ENCODE measurements around the gene NXNL2.

Gene NXNL2

GRCh38 chr9:88534456-88535225 lies at the start of gene NXNL2:
Gene NXNL2, plus strand, starts transcription at chr9:88535178. Its CDS starts 257 bp downstream, at chr9:88535435.
- no peak for DNase-seq

- no peak for DNase-seq
Measured at GRCh38 chr9:88488166-88488565, 46.8 kb upstream of the NXNL2 start.

DNA sequence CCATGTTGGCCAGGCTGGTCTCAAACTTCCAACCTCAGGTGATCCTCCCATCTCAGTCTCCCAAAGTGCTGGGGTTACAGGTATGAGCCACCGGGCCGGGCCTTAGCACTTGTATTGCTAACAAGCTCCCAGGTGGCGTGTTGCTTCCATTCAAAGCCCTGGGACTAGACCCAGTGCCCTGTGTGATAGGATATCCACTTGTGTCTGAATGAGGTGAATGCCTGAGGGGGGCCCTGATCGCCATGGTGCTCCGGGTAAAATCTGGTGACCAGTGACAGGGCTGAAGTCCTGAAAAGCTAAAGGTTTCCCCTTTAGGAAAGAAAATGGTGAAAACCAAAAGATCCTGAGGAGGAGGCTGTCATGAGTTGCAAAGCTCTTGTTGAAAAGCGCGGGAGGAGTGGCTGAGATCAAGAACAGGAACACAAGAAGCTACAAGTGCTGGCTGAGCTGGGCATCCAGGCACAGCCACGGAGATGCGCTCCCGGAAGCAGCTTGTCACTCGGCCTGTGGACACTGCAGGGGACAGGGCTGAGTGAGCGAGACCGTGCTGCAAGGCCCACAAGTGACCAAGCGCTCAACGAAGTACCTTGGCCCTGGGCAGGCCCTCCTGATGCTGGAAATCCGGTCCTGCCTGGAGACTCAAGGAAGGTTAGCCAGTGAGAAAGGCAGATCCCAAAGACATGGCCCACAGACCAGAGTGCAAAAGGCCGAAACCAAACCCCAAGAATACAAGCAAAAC lies 39.8 kb upstream of the NXNL2 start:
- DNase-seq = no peak

- DNase-seq = no peak
Measured at GRCh38 chr9:88497224-88497623, 37.8 kb upstream of the NXNL2 start.

GRCh38 chr9:88498880-88499279 lies 36.1 kb upstream of the NXNL2 start:
- DNase-seq = no peak

GRCh38 chr9:88501086-88501485 lies 33.9 kb upstream of the NXNL2 start:
- no peak for DNase-seq

GRCh38 chr9:88502552-88503034 lies 32.4 kb upstream of the NXNL2 start:
- DNase-seq = no peak

- DNase-seq = no peak
Measured at GRCh38 chr9:88503081-88503844, 31.7 kb upstream of the NXNL2 start.

GRCh38 chr9:88503845-88504764 lies 30.9 kb upstream of the NXNL2 start:
- no peak for DNase-seq

DNA sequence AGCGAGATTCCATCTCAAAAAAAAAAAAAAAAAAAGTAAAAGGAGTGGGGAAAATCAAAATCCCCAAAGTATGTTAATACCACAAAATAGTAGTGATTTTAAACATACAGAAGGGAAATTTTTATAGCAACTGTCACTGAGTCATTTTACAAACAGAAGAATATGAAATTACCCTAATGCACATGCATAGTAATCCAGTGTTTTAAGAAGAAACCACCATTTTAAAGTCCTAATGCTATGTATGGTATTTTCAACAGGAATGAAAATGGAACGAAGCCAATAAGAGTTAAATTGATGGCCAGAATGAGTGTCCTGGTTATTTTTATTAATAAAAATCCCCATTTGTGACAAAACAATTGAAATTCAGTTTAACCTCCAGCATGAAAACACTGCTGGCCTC lies 26.7 kb upstream of the NXNL2 start:
- DNase-seq = no peak

DNA sequence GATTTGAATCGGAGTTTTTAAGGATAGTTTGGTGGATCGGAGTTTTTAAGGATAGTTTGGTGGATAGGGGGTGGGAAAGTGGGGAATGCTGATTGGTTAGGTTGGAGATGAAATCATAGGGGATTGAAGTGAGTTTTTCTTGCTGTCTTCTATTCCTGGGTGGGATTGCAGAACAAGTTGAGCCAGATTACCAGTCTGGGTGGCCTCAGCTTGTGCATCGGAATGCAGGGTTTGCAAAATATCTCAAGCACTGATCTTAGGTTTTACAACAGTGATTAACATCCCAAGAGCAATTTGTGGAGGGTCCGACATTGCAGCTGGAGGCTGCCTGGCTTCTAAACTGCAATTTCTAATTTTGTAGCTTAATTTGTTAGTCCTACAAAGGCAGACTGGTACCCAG lies 23.1 kb upstream of the NXNL2 start:
- DNase-seq = no peak

- no peak for DNase-seq
Measured at GRCh38 chr9:88514247-88514646, 20.7 kb upstream of the NXNL2 start.

DNA sequence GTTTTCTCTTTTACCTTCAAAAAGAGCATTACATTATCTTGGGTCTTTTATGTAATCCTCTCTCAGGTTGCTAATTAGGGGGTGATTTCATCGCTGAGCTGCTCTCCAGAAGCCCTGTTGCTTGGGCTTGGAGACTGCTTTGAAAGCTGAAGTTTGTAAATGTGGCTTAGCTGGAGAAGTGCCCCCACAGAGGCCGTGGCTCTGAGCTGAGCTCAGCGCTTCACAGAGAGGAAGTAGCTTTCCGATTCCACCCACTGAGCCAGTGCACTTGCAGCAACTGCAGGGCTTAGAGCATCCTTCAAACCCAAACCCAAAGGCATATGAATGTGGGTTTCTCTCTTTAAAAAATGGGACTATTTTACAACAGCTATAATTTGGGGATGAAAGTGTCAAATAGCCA lies 13.7 kb upstream of the NXNL2 start:
- DNase-seq = no peak

- no peak for DNase-seq
Measured at GRCh38 chr9:88522360-88522759, 12.6 kb upstream of the NXNL2 start.

GRCh38 chr9:88523056-88523455 lies 11.9 kb upstream of the NXNL2 start:
- no peak for DNase-seq

DNA sequence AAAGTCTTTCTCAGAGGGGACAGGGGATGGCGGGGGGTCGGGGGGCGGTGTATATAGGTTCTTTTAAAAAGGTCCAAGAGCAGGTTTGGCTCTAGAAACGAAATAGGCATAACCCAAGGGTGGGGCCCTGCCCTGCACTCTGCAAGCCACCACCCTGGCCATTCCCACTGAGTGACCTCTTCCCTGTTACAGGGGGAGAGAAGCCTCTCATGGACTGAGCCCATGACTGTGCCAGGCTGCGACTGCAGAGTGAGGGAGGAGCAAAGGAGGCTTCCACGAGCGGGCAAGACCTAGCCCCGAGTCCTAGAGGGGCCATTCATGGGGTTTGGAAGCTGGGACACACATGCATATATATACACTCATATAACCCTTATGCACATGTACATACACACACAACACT lies 10.1 kb upstream of the NXNL2 start:
- DNase-seq = no peak

DNA sequence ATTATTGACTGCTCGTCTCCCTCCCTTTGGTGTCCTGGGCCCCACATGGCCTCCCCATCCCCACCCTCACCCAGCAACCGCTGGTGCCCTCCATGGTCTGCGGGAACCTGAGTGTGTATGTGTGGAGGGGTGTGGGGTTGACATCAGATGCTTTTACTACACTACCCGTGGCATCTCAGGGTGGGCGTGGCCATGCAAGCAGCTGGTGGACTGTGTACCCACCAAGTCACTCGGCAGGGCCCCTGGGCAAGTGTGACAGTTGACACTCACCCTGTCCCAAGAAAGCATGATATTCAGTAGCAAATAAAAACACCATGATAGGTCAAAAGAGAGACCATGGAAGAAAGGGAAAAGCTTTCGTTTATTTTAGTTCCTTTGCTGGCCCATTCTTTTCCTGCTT lies 7.4 kb upstream of the NXNL2 start:
- DNase-seq = no peak

DNA sequence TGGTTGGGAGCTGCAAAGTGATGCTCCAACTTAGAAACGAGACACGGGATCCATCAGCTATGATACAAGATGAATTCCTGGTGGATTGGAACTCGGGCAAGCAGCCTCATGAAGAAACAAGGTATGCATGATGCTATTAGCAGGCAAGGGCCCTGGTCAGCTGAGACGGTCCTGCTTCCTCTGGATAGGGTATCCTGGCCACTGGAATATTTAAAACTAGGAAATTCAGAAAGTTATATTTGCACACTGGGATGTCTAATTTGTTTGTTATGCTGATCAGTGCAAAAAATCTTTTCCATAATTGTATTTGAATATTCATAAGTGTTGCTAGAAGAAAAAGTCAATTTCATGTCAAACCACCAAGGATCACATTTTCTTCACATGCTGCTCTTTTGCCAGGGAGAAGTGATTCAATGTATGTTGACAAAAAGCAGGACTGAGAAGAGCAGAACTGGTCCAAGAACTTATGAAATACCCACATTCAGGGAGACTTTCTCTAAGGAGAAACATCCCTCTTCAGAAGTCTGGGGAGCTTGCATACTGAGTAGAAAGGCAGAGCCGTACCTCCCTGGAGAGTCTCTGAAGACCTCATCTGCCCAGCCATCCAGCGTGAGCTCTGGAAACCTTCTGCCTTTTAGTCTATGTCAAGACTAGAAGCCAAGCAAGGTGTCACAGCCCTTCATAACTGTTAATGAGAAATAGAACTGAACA lies 6.7 kb upstream of the NXNL2 start:
- no peak for DNase-seq

- no peak for DNase-seq
Measured at GRCh38 chr9:88529496-88529895, 5.5 kb upstream of the NXNL2 start.

DNA sequence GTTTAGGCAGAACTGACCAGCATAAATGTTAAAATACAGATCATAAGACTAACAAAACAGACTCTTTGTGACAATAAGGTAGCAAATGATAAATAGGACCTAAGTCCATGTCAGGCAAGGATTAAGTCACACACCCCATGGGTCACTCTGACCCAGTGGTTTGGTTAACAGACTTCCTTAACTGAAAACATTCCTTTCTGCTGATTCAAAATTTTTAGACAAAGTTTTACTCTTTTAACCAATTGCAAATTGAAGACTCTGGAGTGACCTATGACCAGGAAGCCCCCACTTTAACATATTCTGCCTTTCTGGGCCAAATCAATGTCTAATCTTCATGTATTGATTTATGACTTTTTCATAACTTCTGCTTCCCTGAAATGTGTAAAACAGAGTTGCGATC lies 4.9 kb upstream of the NXNL2 start:
- no peak for DNase-seq

GRCh38 chr9:88531920-88532698 lies 2.9 kb upstream of the NXNL2 start:
- DNase-seq = no peak

All from DMS53 (cell line).